GM19240 (cell line): ENCODE data around the gene YWHAQ.
"Not testable (repeated sequence)": the region's sequence is repeated elsewhere in the genome, so short reads cannot be mapped to it uniquely, and the experiment has no call there.

Experiments
- DNase-seq: peaks from one replicate; pipeline ENCODE4 v3.0.0; 2011; ENCODE audit warnings: low spot score; ENCODE audit not compliant: insufficient read length

The YWHAQ gene

DNA sequence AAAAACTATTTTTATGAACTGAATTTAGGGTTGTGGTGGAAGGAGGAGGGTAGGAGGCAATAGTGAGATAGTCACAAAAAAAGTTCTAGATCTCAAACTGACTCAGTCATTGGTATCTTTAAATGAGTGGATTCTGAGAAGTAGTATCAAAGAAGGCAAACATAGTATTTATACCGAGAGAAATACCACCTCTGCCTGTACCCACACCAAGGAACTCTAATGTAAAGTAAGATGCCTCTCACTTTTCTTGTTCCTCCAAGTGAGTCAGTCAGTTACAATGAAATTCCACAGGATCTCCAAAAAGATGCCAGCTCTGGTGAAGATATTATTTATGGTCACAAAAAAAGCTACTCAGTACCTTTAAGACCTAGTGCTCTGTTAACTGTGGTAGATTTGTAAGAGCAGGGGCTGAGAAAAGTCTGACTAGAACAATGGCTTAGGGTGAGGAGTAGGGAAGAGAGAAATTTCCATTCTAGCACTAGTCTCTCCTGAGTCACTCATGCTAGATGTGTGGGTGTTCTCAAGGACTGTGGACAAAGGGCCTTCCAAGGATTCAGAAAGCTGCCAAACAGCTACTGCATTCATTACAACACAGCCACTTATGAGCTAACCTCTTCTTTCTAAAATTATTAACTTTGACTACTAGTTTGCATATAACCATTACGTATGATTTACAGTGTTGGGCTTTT is 36.3 kb downstream of the YWHAQ start:
- no peak for DNase-seq

- no peak for DNase-seq
These were observed 36.9 kb downstream of the YWHAQ start for GRCh38 chr2:9593925-9594324.

- no peak for DNase-seq
These were observed 38.1 kb downstream of the YWHAQ start for GRCh38 chr2:9592699-9593098.

GRCh38 chr2:9590641-9591040 is 40.2 kb downstream of the YWHAQ start:
- DNase-seq: no peak

GRCh38 chr2:9586465-9586864 is 44.3 kb downstream of the YWHAQ start:
- DNase-seq: no peak

DNA sequence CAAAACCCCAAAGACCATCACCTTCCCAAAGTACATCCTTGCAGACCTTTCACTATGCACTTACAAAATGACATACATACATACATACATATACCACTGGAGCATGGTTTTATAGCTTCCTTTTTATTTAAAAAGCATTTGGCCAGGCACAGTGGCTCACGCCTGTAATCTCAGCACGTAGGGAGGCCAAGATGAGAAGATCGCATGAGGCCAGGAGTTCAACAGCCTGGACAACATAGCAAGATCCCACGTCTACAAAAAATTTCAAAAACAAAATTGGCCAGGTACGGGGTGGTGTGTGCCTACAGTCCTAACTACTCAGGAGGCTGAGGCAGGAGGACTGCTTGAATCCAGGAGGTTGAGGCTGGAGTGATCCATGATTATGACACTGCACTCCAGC is 45.3 kb downstream of the YWHAQ start:
- no peak for DNase-seq

- DNase-seq: not testable (repeated sequence)
These were observed 45.9 kb downstream of the YWHAQ start for GRCh38 chr2:9584902-9585301.

DNA sequence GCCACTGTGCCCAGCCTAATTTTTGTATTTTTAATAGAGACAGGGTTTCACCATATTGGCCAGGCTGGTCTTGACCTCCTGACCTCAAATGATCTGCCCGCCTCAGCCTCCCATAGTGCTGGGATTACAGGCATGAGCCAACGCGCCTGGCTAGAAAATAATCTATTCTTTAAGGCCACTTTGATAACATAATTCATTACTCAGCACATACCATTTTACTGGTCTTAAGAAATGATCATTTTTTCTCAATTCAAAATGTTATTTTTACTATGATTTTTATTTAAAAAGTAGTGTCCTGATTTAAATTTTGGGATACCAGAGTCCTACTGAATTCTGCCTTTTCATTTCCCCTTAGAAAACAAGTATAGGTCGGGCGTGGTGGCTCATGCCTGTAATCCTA is 48.2 kb downstream of the YWHAQ start:
- DNase-seq: no peak

- no peak for DNase-seq
These were observed 52.1 kb downstream of the YWHAQ start for GRCh38 chr2:9578467-9579235.

DNA sequence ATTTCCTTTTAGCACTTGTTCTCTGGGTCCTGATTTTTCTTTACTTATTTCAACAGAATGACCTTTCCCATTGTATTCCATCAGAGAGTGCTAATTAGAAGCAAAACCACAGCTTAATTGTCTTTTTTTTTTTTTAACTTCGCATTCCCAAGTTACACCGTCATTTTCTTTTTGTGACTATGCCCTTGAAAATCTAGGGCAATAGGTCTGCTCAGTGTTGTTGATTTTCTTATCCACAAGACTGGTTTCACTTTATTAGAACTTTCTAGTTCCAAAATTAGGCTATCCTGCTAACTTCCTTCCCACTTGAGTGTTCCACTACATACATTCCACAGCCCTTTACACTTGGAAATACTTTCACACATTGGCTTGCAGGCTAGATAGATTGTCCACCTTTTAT is 56.5 kb downstream of the YWHAQ start:
- DNase-seq: no peak

DNA sequence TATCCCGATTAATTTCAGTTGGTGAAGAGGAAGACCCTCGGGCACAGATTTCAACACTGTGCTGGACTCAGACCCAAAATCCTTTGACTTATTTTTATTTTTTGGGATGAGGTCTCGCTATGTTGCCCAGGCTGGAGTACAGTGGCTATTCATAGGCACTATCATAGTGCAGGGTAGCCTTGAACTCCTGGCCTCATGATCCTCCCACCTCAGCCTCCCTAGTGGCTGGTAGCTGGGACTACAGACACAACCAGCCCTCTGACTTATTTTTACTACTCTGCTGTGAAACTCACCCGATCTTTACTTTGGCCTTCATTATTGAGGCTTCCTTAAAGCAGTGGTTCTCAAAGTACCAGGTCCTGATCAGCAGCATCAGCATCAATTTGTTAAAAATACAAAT is 57.0 kb downstream of the YWHAQ start:
- DNase-seq: no peak

- DNase-seq: no peak
These were observed 57.6 kb downstream of the YWHAQ start for GRCh38 chr2:9573013-9573720.

- DNase-seq: no peak
These were observed 60.4 kb downstream of the YWHAQ start for GRCh38 chr2:9570182-9571060.

GRCh38 chr2:9565436-9566153 is 65.2 kb downstream of the YWHAQ start:
- no peak for DNase-seq

DNA sequence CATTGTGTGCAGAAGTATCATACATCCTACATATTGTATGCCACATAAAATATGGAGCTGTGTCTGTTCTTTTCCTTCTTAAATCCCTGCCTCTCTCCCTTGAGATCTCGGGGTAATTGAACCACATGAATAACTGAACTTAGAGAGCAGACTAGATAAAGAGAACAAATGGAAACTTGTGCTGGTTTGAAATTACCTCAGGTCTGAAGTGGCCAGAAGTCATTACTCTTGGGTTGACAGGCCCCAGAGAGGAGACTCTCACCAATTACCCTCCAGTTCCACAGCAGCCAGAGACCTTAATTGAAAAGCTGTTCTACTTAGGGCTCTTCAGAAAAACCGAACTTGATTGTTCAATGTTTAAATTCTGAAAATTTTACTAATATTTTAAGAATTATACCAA is 70.2 kb downstream of the YWHAQ start:
- DNase-seq: no peak

DNA sequence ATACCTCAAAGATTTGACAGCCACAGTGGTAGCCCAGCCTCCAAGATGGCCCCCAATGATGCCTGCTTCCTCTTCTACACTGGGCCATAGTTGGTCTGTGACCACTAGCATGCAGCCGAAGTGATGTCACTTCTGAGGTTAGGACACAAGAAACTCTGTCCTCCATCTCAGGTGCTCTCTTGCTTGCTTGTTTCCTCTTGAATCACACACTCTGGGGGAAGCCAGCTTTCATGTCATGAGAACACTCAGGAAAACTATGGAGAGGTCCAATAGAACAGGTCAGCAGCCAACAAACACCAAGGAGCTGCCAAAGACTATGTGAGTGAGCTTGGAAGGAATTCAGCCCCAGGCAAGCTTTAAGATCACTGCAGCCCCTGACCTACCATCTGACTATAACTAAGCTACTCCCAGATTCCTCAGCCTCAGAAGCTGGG is 71.8 kb downstream of the YWHAQ start:
- no peak for DNase-seq

GRCh38 chr2:9556121-9556743 is 74.6 kb downstream of the YWHAQ start:
- DNase-seq: no peak

GRCh38 chr2:9555297-9556120 is 75.3 kb downstream of the YWHAQ start, which contains the start of gene ADAM17:
TSS of gene ADAM17 (minus strand) at chr2:9555830. CDS start at chr2:9555605, 225 bp downstream.
- peak; percentile 77 for DNase-seq

GRCh38 chr2:9554921-9555296 is 75.9 kb downstream of the YWHAQ start:
- no peak for DNase-seq
